ENCODE data around the gene AHCYL1. TPM values are rescaled to one million over a fixed set of nuclear protein-coding genes. Genes with fewer than 3 reads are reported as not detected.

Gene AHCYL1
- total and polyA plus RNA-seq, 2 of the 8 experiments (the other 6 are each of a cell fraction or from before 2014, with no cell fraction given), result 64.5 to 95.9 TPM

DNA sequence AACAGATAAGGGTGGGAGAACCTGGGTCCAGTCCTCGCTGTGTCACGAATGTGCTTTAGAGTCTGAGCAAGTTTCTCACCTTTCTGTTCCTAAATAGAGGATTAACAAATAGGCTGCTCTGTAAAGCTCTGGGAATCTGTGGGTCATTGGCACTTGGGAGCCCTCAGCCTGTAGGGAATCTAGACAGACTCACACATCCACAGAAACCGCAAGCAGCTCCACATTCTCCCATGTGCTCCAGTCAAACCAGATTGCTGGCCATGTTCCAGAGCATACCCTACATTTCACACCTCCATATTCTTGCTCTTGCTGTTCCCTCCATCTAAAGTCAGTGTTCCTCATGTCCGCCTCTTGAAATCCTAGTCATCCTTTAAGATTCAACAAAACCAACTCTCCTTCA lies 7.8 kb upstream of the AHCYL1 start:
- no peak overlapping the region for H3K27ac ChIP-seq (ENCODE audit: low read depth, low read length)
- 93% methylated on average over 4 of the region's 4 CpGs; no CpG with 5 or more reads in 1 of the 2 experiments for WGBS, 2 experiments (ENCODE audit: extremely low coverage in 1 of 2, insufficient coverage in 1 of 2, insufficient read length in 1 of 2, insufficient replicate concordance in 2 of 2, low coverage in 1 of 2, low lambda C conversion rate in 2 of 2, missing lambda C conversion rate in 1 of 2)
- no peak overlapping the region for H3K9ac ChIP-seq (replicated peaks in 1 of 4; ENCODE audit: extremely low read depth in 1 of 4, low read depth in 3 of 4, low read length in 3 of 4)
- H3K79me1 ChIP-seq (ENCODE audit: low read depth, low read length), result no peaks in the 10 kb centered on the region
- TF ChIP-seq, protein P1, sequence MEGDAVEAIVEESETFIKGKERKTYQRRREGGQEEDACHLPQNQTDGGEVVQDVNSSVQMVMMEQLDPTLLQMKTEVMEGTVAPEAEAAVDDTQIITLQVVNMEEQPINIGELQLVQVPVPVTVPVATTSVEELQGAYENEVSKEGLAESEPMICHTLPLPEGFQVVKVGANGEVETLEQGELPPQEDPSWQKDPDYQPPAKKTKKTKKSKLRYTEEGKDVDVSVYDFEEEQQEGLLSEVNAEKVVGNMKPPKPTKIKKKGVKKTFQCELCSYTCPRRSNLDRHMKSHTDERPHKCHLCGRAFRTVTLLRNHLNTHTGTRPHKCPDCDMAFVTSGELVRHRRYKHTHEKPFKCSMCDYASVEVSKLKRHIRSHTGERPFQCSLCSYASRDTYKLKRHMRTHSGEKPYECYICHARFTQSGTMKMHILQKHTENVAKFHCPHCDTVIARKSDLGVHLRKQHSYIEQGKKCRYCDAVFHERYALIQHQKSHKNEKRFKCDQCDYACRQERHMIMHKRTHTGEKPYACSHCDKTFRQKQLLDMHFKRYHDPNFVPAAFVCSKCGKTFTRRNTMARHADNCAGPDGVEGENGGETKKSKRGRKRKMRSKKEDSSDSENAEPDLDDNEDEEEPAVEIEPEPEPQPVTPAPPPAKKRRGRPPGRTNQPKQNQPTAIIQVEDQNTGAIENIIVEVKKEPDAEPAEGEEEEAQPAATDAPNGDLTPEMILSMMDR (IDR thresholded peaks at IDR 0.05; ENCODE audit: control extremely low read depth in 1 of 3, insufficient read depth in 1 of 3, low read depth in 1 of 3, low read length in 3 of 3), result no peak
- no peak for TF ChIP-seq SIX5 (IDR thresholded peaks at IDR 0.05; ENCODE audit: low read depth, low read length)
- no peak for TF ChIP-seq KDM4A (IDR thresholded peaks at IDR 0.05; ENCODE audit: low read depth, low read length, severe bottlenecking)
- no peak for TF ChIP-seq BRCA1 (IDR thresholded peaks at IDR 0.05; ENCODE audit: low read depth, low read length)
- no peak for TF ChIP-seq HDAC6 (IDR thresholded peaks at IDR 0.05; ENCODE audit: low read depth, low read length)
- no peak for TF ChIP-seq BACH1 (IDR thresholded peaks at IDR 0.05; ENCODE audit: low read length)
- TF ChIP-seq, protein P2, sequence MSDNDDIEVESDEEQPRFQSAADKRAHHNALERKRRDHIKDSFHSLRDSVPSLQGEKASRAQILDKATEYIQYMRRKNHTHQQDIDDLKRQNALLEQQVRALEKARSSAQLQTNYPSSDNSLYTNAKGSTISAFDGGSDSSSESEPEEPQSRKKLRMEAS (IDR thresholded peaks at IDR 0.05), result no peak
- TF ChIP-seq MAFK (IDR thresholded peaks at IDR 0.05; ENCODE audit: low read depth, low read length), result no peak
- no peak for TF ChIP-seq CTBP2 (IDR thresholded peaks at IDR 0.05; ENCODE audit: borderline replicate concordance, insufficient read depth, insufficient read length, low read length)
- TF ChIP-seq SP2 (IDR thresholded peaks at IDR 0.05; ENCODE audit: low read length), result no peak
- TF ChIP-seq SIRT6 (IDR thresholded peaks at IDR 0.05; ENCODE audit: low read length), result no peak
- TF ChIP-seq CHD1 (IDR thresholded peaks at IDR 0.05; ENCODE audit: low read depth, low read length), result no peak
- TF ChIP-seq TAF7 (optimal IDR thresholded peaks at IDR 0.05; ENCODE audit: borderline replicate concordance, low read depth, low read length), result no peak
- H2BK5ac ChIP-seq (ENCODE audit: low read depth, low read length), result no peak overlapping the region
- H3K23me2 ChIP-seq (ENCODE audit: low read depth, low read length), result no peaks in the 10 kb centered on the region
- H2BK15ac ChIP-seq (ENCODE audit: low read length), result no peak overlapping the region
- H3K4me2 ChIP-seq (ENCODE audit: insufficient read depth in 1 of 2, low read depth in 2 of 2, low read length in 2 of 2), result no peak overlapping the region
- no peak overlapping the region for H3K4ac ChIP-seq (replicated peaks; ENCODE audit: insufficient read length, low read depth, low read length)
- ChIA-PET CTCF (ENCODE audit: partially characterized antibody) (interaction anchor here (0.6 to 18.1 kb wide), 6 partner anchors 8 to 500 kb away, joined by 3 to 700 read pairs (median 4); partner anchors contain the start of gene AHCYL1), POLR2A (ENCODE audit: partially characterized antibody) (no interaction called here)
- no peak overlapping the region for H2BK20ac ChIP-seq (ENCODE audit: low read length)
- no peaks in the 10 kb centered on the region for H3K36me3 ChIP-seq (ENCODE audit: control insufficient read depth in 2 of 4, insufficient read depth in 4 of 4, low read length in 3 of 4)
- H4K20me1 ChIP-seq (replicated peaks in 1 of 2; ENCODE audit: control insufficient read depth in 1 of 2, insufficient read depth in 2 of 2, low read length in 2 of 2), result no peaks in the 10 kb centered on the region
- H2BK120ac ChIP-seq (replicated peaks; ENCODE audit: low read depth, low read length), result no peak overlapping the region
- H3K79me2 ChIP-seq (ENCODE audit: control insufficient read depth in 1 of 2, insufficient read depth in 2 of 2, low read length in 2 of 2), result no peaks in the 10 kb centered on the region
- H3K56ac ChIP-seq (replicated peaks; ENCODE audit: insufficient read length, low read depth, low read length), result no peak overlapping the region
- no peak overlapping the region for H3K18ac ChIP-seq (ENCODE audit: extremely low read depth, low read length)
- H3K4me3 ChIP-seq (ENCODE audit: extremely low read depth in 1 of 4, insufficient read depth in 2 of 4, low read depth in 3 of 4, low read length in 4 of 4), result no peak overlapping the region
- no peak overlapping the region for H4K8ac ChIP-seq (ENCODE audit: extremely low read depth, insufficient read depth, low read length)
- H2AK5ac ChIP-seq (ENCODE audit: low read depth, low read length), result no peak overlapping the region
- H2AFZ ChIP-seq (ENCODE audit: low read length), result no peak overlapping the region
- no peaks in the 10 kb centered on the region for H3K4me1 ChIP-seq (replicated peaks in 1 of 4; ENCODE audit: control insufficient read depth in 3 of 4, insufficient read depth in 4 of 4, low read length in 3 of 4)
- no peaks in the 10 kb centered on the region for H3K27me3 ChIP-seq (replicated peaks in 1 of 4; ENCODE audit: control insufficient read depth in 3 of 4, extremely low read depth in 1 of 4, insufficient read depth in 3 of 4, low read length in 3 of 4)
- no peak overlapping the region for H4K91ac ChIP-seq (replicated peaks; ENCODE audit: insufficient read length, low read length)
- H3K9me3 ChIP-seq (ENCODE audit: insufficient read depth in 2 of 2, low read depth in 1 of 2, low read length in 1 of 2), result no peaks in the 10 kb centered on the region
- no peak overlapping the region for H3K23ac ChIP-seq (ENCODE audit: insufficient read length)
- no peak overlapping the region for H3K14ac ChIP-seq (ENCODE audit: insufficient read length)
- FAIRE-seq (no peak), DNase-seq (ENCODE audit: low read depth in 1 of 2, low spot score in 2 of 2) (no peak)
- no peak overlapping the region for H2BK12ac ChIP-seq (ENCODE audit: low read depth, low read length)
- H4K5ac ChIP-seq (ENCODE audit: insufficient read length, low read depth, low read length), result no peak overlapping the region

Data from H1 (cell line).